Measurements from ENCODE around the gene NTN5.
"Not testable (repeated sequence)": the region's sequence is repeated elsewhere in the genome, so short reads cannot be mapped to it uniquely, and the experiment has no call there.

Gene NTN5

DNA sequence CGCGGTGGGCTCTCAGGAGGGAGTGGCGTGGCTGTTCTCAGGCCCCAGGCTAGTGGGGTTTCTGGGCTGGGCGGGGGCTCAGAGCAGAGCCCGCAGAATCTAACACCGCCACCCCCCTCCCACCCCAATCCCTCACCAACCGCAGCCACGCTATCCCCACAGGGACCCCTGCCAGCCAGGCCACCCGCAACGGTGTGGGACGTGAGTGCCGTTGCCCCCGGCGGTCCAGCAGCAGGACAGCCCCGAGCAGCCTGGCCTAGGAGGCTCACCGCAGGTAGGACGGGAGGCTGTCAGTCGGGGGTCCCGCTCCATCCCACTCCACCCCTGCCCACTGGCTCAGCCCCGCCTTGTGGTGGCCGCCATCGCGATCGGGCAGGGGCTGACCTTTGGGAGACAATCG, at the start of gene NTN5:
TSS of gene NTN5 (minus strand) at position 24 of the 400 bp plus-strand sequence. CDS start 2,031 bp downstream, outside the sequence.
- Histone ChIP-seq H3K4me1 (ENCODE audit: control insufficient read depth in 1 of 2, insufficient read depth in 2 of 2, low read length in 2 of 2) (peaks cover 0 to 4% of the 10 kb centered on the region in 2 donors), H3K4me3 (ENCODE audit: low read depth in 1 of 2, low read length in 2 of 2) (no peak within 1 kb of the TSS), H3K36me3 (ENCODE audit: control insufficient read depth in 1 of 2, insufficient read depth in 2 of 2, low read length in 2 of 2) (no peaks in the 10 kb centered on the region), H3K27me3 (ENCODE audit: low read depth, low read length) (no peaks in the 10 kb centered on the region), H3K27ac (ENCODE audit: low read length) (no peak within 1 kb of the TSS), H3K9me3 (ENCODE audit: control insufficient read depth in 1 of 2, low read length in 2 of 2) (no peaks in the 10 kb centered on the region)

DNA sequence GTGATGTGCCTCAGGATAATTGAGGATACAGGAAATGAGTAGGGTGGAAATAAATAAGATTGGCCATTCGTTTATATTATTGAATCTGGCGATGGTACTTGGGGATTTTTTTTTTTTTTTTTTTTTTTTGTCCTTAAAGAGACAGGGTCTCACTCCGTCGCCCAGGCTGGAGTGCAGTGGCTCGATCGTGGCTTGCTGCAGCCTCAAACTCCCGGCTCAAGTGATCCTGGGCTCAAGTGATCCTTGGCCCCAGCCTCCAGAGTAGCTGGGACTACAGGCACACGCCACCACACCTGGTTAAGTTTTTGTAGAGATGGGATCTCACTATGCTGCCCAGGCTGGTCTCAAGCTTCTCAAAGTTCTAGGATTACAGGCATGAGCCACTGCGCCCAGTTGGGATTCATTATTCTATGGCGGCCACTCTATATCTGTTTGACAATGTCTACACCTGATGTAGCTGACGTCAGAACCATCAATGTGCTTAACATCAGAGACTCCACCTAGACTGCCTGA, 49.4 kb upstream of the NTN5 start:
- H3K9me3 ChIP-seq (ENCODE audit: control insufficient read depth in 1 of 2, low read length in 2 of 2): no peaks in the 10 kb centered on the region
- H3K27me3 ChIP-seq (ENCODE audit: low read depth, low read length): no peaks in the 10 kb centered on the region
- H3K4me3 ChIP-seq (ENCODE audit: low read depth in 1 of 2, low read length in 2 of 2): no peak overlapping the region
- H3K4me1 ChIP-seq (ENCODE audit: control insufficient read depth in 1 of 2, insufficient read depth in 2 of 2, low read length in 2 of 2): peaks cover 7 to 16% of the 10 kb centered on the region in 2 donors
- no peak overlapping the region for H3K27ac ChIP-seq (ENCODE audit: low read length)
- H3K36me3 ChIP-seq (ENCODE audit: control insufficient read depth in 1 of 2, insufficient read depth in 2 of 2, low read length in 2 of 2): peaks cover 0 to 6% of the 10 kb centered on the region in 2 donors

GRCh38 chr19:48720613-48721296, 47.9 kb upstream of the NTN5 start:
- Histone ChIP-seq H3K36me3 (ENCODE audit: control insufficient read depth in 1 of 2, insufficient read depth in 2 of 2, low read length in 2 of 2) (peaks cover 0 to 6% of the 10 kb centered on the region in 2 donors), H3K4me1 (ENCODE audit: control insufficient read depth in 1 of 2, insufficient read depth in 2 of 2, low read length in 2 of 2) (peaks cover 7 to 27% of the 10 kb centered on the region in 2 donors), H3K4me3 (ENCODE audit: low read depth in 1 of 2, low read length in 2 of 2) (peak overlapping the region; percentile 62 to 72)

DNA sequence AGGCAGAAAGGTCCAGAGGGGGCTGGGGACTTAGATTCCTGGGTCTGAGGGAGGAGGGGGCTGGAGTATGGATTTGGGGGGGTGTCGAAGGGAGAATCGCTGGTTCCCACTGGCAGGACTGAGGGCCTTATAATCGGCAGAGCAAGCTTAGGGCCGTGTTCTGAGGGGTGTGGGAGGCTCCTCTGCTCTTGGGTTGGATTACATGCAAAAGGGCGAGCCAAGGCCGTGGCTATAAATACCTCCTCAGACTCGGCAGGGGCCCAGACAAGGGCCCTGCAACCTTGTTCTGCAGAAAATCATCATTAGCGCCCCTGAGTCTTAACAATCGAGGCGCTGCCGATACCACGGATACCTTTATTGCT, 47.4 kb upstream of the NTN5 start:
- no peaks in the 10 kb centered on the region for H3K9me3 ChIP-seq (ENCODE audit: control insufficient read depth in 1 of 2, low read length in 2 of 2)
- peak overlapping the region; percentile 62 to 72 for H3K4me3 ChIP-seq (ENCODE audit: low read depth in 1 of 2, low read length in 2 of 2)
- H3K4me1 ChIP-seq (ENCODE audit: control insufficient read depth in 1 of 2, insufficient read depth in 2 of 2, low read length in 2 of 2): peaks cover 7 to 29% of the 10 kb centered on the region in 2 donors
- H3K36me3 ChIP-seq (ENCODE audit: control insufficient read depth in 1 of 2, insufficient read depth in 2 of 2, low read length in 2 of 2): peaks cover 0 to 6% of the 10 kb centered on the region in 2 donors
- no peak overlapping the region for H3K27ac ChIP-seq (ENCODE audit: low read length)
- H3K27me3 ChIP-seq (ENCODE audit: low read depth, low read length): no peaks in the 10 kb centered on the region

More at GRCh38 chr19:48720613-48721296, 47.9 kb upstream of the NTN5 start:
- H3K27me3 ChIP-seq (ENCODE audit: low read depth, low read length): no peaks in the 10 kb centered on the region
- H3K27ac ChIP-seq (ENCODE audit: low read length): peak overlapping the region; percentile 75
- H3K9me3 ChIP-seq (ENCODE audit: control insufficient read depth in 1 of 2, low read length in 2 of 2): no peaks in the 10 kb centered on the region

- Histone ChIP-seq H3K27ac (ENCODE audit: low read length) (peak within 1 kb of the TSS; percentile 75), H3K27me3 (ENCODE audit: low read depth, low read length) (no peaks in the 10 kb centered on the region), H3K4me3 (ENCODE audit: low read depth in 1 of 2, low read length in 2 of 2) (peak within 1 kb of the TSS; percentile 62 to 72), H3K4me1 (ENCODE audit: control insufficient read depth in 1 of 2, insufficient read depth in 2 of 2, low read length in 2 of 2) (peaks cover 7 to 36% of the 10 kb centered on the region in 2 donors), H3K9me3 (ENCODE audit: control insufficient read depth in 1 of 2, low read length in 2 of 2) (no peaks in the 10 kb centered on the region), H3K36me3 (ENCODE audit: control insufficient read depth in 1 of 2, insufficient read depth in 2 of 2, low read length in 2 of 2) (peaks cover 0 to 6% of the 10 kb centered on the region in 2 donors)
These were observed 46.7 kb upstream of the NTN5 start, which contains the start of gene MAMSTR for GRCh38 chr19:48719263-48720171. Gene MAMSTR, minus strand, starts transcription at chr19:48719725. Its CDS starts 694 bp downstream, at chr19:48719031.

GRCh38 chr19:48718711-48719231, 46.0 kb upstream of the NTN5 start:
- no peak overlapping the region for H3K27ac ChIP-seq (ENCODE audit: low read length)
- no peaks in the 10 kb centered on the region for H3K9me3 ChIP-seq (ENCODE audit: control insufficient read depth in 1 of 2, low read length in 2 of 2)
- H3K4me3 ChIP-seq (ENCODE audit: low read depth in 1 of 2, low read length in 2 of 2): no peak overlapping the region
- peaks cover 4 to 38% of the 10 kb centered on the region in 2 donors for H3K4me1 ChIP-seq (ENCODE audit: control insufficient read depth in 1 of 2, insufficient read depth in 2 of 2, low read length in 2 of 2)
- H3K36me3 ChIP-seq (ENCODE audit: control insufficient read depth in 1 of 2, insufficient read depth in 2 of 2, low read length in 2 of 2): no peaks in the 10 kb centered on the region
- H3K27me3 ChIP-seq (ENCODE audit: low read depth, low read length): no peaks in the 10 kb centered on the region

- H3K27ac ChIP-seq (ENCODE audit: low read length); H3K36me3 ChIP-seq (ENCODE audit: control insufficient read depth in 1 of 2, insufficient read depth in 2 of 2, low read length in 2 of 2); H3K4me3 ChIP-seq (ENCODE audit: low read depth in 1 of 2, low read length in 2 of 2); H3K9me3 ChIP-seq (ENCODE audit: control insufficient read depth in 1 of 2, low read length in 2 of 2); H3K27me3 ChIP-seq (ENCODE audit: low read depth, low read length): not testable (repeated sequence)
- peaks cover 9 to 44% of the 10 kb centered on the region in 2 donors for H3K4me1 ChIP-seq (ENCODE audit: control insufficient read depth in 1 of 2, insufficient read depth in 2 of 2, low read length in 2 of 2)
These were observed 45.3 kb upstream of the NTN5 start for GRCh38 chr19:48718106-48718505.

- Histone ChIP-seq H3K9me3 (ENCODE audit: control insufficient read depth in 1 of 2, low read length in 2 of 2) (no peaks in the 10 kb centered on the region), H3K27ac (ENCODE audit: low read length) (no peak overlapping the region), H3K4me1 (ENCODE audit: control insufficient read depth in 1 of 2, insufficient read depth in 2 of 2, low read length in 2 of 2) (peaks cover 11 to 50% of the 10 kb centered on the region in 2 donors), H3K4me3 (ENCODE audit: low read depth in 1 of 2, low read length in 2 of 2) (peak overlapping the region; percentile 42 to 55), H3K27me3 (ENCODE audit: low read depth, low read length) (no peaks in the 10 kb centered on the region), H3K36me3 (ENCODE audit: control insufficient read depth in 1 of 2, insufficient read depth in 2 of 2, low read length in 2 of 2) (no peaks in the 10 kb centered on the region)
These were observed 43.9 kb upstream of the NTN5 start for GRCh38 chr19:48716562-48717291.

DNA sequence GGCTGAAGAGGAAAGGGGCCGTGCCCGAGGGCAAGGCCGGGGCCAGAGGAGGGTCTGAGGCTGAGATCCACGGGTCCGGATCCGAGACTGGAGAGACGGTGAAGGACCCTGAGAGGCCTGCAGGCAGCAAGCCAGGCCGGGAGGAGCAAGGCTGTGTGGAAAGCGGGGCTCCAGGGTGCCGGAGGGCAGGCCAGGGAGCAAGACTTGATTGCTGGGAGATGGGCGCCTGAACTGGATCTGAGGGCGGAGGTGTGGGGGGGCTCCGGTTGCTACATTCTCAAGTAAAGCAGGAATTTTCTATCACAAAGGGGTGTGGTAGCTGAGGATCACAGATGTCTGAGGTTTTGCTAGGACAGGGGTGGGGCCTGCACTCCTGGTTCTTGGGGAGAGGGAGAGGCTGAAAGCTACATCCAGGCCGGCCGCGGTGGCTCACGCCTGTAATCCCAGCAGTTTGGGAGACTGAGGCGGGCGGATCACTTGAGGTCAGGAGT, 42.9 kb upstream of the NTN5 start:
- H3K27ac ChIP-seq (ENCODE audit: low read length): peak overlapping the region; percentile 91
- H3K36me3 ChIP-seq (ENCODE audit: control insufficient read depth in 1 of 2, insufficient read depth in 2 of 2, low read length in 2 of 2): no peaks in the 10 kb centered on the region
- H3K4me3 ChIP-seq (ENCODE audit: low read depth in 1 of 2, low read length in 2 of 2): peak overlapping the region; percentile 70 to 84
- peaks cover 11 to 50% of the 10 kb centered on the region in 2 donors for H3K4me1 ChIP-seq (ENCODE audit: control insufficient read depth in 1 of 2, insufficient read depth in 2 of 2, low read length in 2 of 2)
- peaks cover 0 to 3% of the 10 kb centered on the region in 2 donors for H3K9me3 ChIP-seq (ENCODE audit: control insufficient read depth in 1 of 2, low read length in 2 of 2)
- no peaks in the 10 kb centered on the region for H3K27me3 ChIP-seq (ENCODE audit: low read depth, low read length)

GRCh38 chr19:48714759-48715675, 42.2 kb upstream of the NTN5 start:
- peaks cover 7 to 44% of the 10 kb centered on the region in 2 donors for H3K4me1 ChIP-seq (ENCODE audit: control insufficient read depth in 1 of 2, insufficient read depth in 2 of 2, low read length in 2 of 2)
- no peaks in the 10 kb centered on the region for H3K36me3 ChIP-seq (ENCODE audit: control insufficient read depth in 1 of 2, insufficient read depth in 2 of 2, low read length in 2 of 2)
- peak overlapping the region; percentile 91 for H3K27ac ChIP-seq (ENCODE audit: low read length)
- peak overlapping the region; percentile 70 to 84 for H3K4me3 ChIP-seq (ENCODE audit: low read depth in 1 of 2, low read length in 2 of 2)
- peaks cover 0 to 3% of the 10 kb centered on the region in 2 donors for H3K9me3 ChIP-seq (ENCODE audit: control insufficient read depth in 1 of 2, low read length in 2 of 2)
- no peaks in the 10 kb centered on the region for H3K27me3 ChIP-seq (ENCODE audit: low read depth, low read length)
